ENCODE data around the gene TMEM181. TPM values are rescaled to one million over a fixed set of nuclear protein-coding genes. Genes with fewer than 3 reads are reported as not detected.

Gene TMEM181
- total and polyA plus RNA-seq, 2 of the 13 experiments (the other 11 are each of a cell fraction or from before 2014, with no cell fraction given), result 59.1 to 108 TPM

- no peak for TF ChIP-seq ZNF597 (CRISPR knock-in tag; IDR thresholded peaks at IDR 0.05)
- TF ChIP-seq ZNF737 (CRISPR knock-in tag; IDR thresholded peaks at IDR 0.05; ENCODE audit: borderline replicate concordance), result no peak
- no peak for TF ChIP-seq ZNF7 (CRISPR knock-in tag; IDR thresholded peaks at IDR 0.05)
- TF ChIP-seq, protein P1, sequence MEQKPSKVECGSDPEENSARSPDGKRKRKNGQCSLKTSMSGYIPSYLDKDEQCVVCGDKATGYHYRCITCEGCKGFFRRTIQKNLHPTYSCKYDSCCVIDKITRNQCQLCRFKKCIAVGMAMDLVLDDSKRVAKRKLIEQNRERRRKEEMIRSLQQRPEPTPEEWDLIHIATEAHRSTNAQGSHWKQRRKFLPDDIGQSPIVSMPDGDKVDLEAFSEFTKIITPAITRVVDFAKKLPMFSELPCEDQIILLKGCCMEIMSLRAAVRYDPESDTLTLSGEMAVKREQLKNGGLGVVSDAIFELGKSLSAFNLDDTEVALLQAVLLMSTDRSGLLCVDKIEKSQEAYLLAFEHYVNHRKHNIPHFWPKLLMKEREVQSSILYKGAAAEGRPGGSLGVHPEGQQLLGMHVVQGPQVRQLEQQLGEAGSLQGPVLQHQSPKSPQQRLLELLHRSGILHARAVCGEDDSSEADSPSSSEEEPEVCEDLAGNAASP (CRISPR knock-in tag; IDR thresholded peaks at IDR 0.05; ENCODE audit: borderline replicate concordance), result peak; percentile 95; the same call in 1 of the 2 replicates
- no peak for TF ChIP-seq CENPT (CRISPR knock-in tag; IDR thresholded peaks at IDR 0.05; ENCODE audit: low read depth)
- peak; percentile 73 for TF ChIP-seq PPARG (CRISPR knock-in tag; conservative IDR thresholded peaks at IDR 0.05)
- TF ChIP-seq DZIP1 (CRISPR knock-in tag; IDR thresholded peaks at IDR 0.05), result no peak
- TF ChIP-seq KLF15 (CRISPR knock-in tag; IDR thresholded peaks at IDR 0.05; ENCODE audit: borderline replicate concordance), result no peak
- no peak for TF ChIP-seq ZNF615 (CRISPR knock-in tag; IDR thresholded peaks at IDR 0.05; ENCODE audit: borderline replicate concordance)
- no peak for TF ChIP-seq IRX3 (CRISPR knock-in tag; IDR thresholded peaks at IDR 0.05; ENCODE audit: borderline replicate concordance, low read depth)
- peak; percentile 55; the same call in 1 of the 2 replicates for TF ChIP-seq ZNF550 (CRISPR knock-in tag; IDR thresholded peaks at IDR 0.05; ENCODE audit: borderline replicate concordance)
- TF ChIP-seq NR0B2 (CRISPR knock-in tag; IDR thresholded peaks at IDR 0.05), result peak; percentile 33; the same call in 1 of the 2 replicates
- TF ChIP-seq MTF1 (CRISPR knock-in tag; IDR thresholded peaks at IDR 0.05), result no peak
- peak; percentile 48; the same call in 1 of the 2 replicates for TF ChIP-seq TBX3 (IDR thresholded peaks at IDR 0.05; ENCODE audit: borderline replicate concordance)
- TF ChIP-seq ZFY (CRISPR knock-in tag; IDR thresholded peaks at IDR 0.05), result peak; percentile 87
- peak; percentile 84; the same call in 1 of the 2 replicates for TF ChIP-seq FOXJ3 (CRISPR knock-in tag; IDR thresholded peaks at IDR 0.05; ENCODE audit: borderline replicate concordance)
- peak; percentile 55; the same call in 1 of the 2 replicates for TF ChIP-seq DRAP1 (CRISPR knock-in tag; IDR thresholded peaks at IDR 0.05)
- TF ChIP-seq ZNF530 (CRISPR knock-in tag; IDR thresholded peaks at IDR 0.05; ENCODE audit: low read depth), result no peak
- TF ChIP-seq FOSL1 (CRISPR knock-in tag; IDR thresholded peaks at IDR 0.05; ENCODE audit: borderline replicate concordance), result no peak
- 0 out of 2 replicates have a peak, but pooled peaks have one; percentile 38 for TF ChIP-seq KDM1A (CRISPR knock-in tag; IDR thresholded peaks at IDR 0.05)
- 0 out of 2 replicates have a peak, but pooled peaks have one; percentile 74 for TF ChIP-seq ZNF713 (CRISPR knock-in tag; IDR thresholded peaks at IDR 0.05)
- peak; percentile 68; the same call in 1 of the 2 replicates for TF ChIP-seq JUND (CRISPR knock-in tag; IDR thresholded peaks at IDR 0.05)
- peak; percentile 75; the same call in 1 of the 2 replicates for TF ChIP-seq ZNF766 (CRISPR knock-in tag; IDR thresholded peaks at IDR 0.05; ENCODE audit: borderline replicate concordance)
Observed at GRCh38 chr6:158545043-158545966, 14.6 kb upstream of the TMEM181 start (continued).

Measured in HepG2 (cell line).